VCaP (cell line): ENCODE data around the gene TINAGL1.

Experiments
- H3K27ac ChIP-seq: fragments of 450-650 bp; 2 replicates; pipeline ENCODE4 v1.5.1; 2017
- TF ChIP-seq, protein P1 (sequence below): fragments of 450-650 bp; conservative IDR thresholded peaks from 2 replicates; pipeline ENCODE4 v1.5.1; 2017; ENCODE audit warnings: mild to moderate bottlenecking, moderate library complexity

TINAGL1 gene

DNA sequence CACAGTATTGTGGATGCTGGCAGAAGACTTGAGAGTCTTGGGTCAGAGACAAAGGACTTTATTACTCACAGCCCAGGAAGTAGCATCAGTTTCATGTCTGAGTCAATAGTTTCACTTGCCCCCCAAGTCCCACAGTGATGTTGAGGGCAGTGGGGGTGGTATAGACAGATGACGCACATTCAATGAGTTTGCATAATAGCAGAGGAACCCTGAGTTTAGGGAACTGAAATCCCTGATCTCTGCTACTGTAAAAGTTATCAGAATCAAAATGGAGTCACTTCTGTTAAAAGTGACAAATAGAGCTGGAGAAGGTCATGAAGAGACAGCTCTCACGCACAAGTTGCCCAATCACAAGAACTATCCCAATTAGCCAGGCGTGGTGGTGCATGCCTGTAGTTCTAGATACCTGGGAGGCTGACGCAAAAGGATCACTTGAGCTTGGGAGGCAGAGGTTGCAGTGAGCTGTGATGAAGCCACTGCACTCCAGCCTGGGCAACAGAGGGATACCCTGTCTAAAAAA, 29.7 kb downstream of the TINAGL1 start:
- TF ChIP-seq, protein P1, sequence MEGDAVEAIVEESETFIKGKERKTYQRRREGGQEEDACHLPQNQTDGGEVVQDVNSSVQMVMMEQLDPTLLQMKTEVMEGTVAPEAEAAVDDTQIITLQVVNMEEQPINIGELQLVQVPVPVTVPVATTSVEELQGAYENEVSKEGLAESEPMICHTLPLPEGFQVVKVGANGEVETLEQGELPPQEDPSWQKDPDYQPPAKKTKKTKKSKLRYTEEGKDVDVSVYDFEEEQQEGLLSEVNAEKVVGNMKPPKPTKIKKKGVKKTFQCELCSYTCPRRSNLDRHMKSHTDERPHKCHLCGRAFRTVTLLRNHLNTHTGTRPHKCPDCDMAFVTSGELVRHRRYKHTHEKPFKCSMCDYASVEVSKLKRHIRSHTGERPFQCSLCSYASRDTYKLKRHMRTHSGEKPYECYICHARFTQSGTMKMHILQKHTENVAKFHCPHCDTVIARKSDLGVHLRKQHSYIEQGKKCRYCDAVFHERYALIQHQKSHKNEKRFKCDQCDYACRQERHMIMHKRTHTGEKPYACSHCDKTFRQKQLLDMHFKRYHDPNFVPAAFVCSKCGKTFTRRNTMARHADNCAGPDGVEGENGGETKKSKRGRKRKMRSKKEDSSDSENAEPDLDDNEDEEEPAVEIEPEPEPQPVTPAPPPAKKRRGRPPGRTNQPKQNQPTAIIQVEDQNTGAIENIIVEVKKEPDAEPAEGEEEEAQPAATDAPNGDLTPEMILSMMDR = no peak

DNA sequence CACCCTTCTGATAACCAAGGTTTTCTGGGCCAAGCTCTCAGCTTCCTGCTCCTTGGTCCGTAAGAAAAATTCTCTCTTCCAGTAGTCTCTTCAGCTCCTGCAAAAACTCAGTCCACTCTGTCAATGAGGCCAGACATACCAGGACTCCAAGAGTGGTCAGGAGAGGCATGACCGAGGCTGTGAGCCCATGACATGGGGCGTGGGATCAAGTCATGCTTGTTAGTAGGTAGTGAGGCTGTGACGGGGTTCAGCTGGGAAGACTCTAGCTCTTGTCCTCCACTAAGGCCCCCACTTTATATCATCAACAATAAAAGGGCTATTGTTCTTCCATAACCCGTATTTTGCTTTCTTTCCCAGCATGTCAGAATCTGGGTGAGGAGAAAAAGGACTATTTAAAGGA, 31.0 kb downstream of the TINAGL1 start:
- no peak overlapping the region for H3K27ac ChIP-seq
- TF ChIP-seq, protein P1 = no peak

More for the DNA sequence above, 29.7 kb downstream of the TINAGL1 start:
- no peak overlapping the region for H3K27ac ChIP-seq

DNA sequence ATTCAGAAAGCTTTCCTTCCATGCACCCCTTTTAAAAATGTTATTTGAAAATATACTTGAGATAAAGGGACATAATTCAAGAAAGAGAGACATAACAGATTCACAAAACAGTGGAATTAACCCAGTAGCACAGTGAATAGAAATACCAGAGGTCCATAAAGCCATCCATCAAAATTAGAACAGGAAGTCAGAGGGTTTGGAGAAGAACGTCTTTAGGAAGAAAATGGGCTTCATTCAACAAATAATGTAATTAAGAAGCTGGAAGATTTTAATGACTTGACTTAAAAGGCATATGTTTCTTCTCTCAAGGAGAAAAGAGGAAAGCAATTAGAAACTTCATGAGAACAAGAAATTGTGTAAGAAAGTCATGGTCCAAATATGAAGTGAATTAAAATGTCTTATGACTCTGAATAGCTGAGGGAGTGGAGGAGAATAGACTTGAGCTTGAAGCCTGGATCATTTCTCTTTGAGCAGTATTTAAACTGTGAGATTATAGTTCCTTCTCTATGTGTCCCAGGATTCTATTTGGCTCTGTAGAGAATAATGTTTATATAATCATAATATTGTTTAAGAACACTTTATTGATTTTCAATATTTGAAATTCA, 33.3 kb downstream of the TINAGL1 start:
- H3K27ac ChIP-seq = no peak overlapping the region
- TF ChIP-seq, protein P1 = no peak

DNA sequence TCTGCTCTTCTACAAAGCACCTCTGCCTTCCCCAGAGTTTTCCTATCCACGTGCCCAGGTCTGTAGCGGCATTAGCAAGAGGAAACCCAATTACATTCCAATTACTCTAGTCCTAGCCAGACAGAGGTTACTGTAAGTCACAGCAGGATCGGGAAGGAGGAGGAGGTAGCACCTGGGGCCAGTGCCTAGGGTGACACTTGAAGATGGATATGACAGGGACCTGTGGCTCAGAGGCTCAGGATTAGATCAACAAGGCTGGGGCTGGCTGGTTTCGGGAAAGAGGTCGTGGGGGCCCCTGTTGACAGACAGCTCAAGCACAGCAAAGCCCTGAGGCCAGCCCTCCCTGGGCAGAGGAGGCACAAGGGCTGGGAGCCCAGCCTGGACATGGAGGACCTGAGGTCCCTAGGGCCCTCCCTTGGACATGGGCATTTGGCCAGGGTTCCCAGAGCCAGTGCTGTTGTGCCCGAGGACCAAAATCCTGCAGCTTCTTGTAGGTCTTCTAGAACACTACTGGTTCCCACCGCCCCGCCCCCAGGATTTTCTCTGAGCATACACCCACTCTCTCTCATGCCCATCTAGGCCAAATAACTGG, 38.2 kb downstream of the TINAGL1 start:
- TF ChIP-seq, protein P1 = no peak
- H3K27ac ChIP-seq = no peak overlapping the region

DNA sequence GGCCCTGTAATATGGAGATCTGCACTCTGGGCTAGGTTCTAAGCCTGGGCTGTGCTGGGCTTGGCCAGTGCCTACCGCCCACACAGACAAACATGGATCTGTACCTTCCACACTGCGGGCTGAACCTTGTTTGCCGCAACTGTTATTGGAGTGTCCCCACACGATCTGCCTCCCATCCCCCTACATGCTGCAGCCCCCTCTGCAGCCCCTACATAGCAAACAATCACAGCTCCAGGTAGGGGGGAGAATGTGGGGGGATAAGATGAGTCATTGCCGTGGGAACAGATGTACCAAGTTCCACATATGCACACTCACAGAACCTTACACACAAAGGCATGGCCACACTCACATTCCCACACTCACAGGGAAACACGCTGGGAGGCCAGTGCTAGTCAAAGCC, 39.1 kb downstream of the TINAGL1 start:
- TF ChIP-seq, protein P1 = no peak
- no peak overlapping the region for H3K27ac ChIP-seq

DNA sequence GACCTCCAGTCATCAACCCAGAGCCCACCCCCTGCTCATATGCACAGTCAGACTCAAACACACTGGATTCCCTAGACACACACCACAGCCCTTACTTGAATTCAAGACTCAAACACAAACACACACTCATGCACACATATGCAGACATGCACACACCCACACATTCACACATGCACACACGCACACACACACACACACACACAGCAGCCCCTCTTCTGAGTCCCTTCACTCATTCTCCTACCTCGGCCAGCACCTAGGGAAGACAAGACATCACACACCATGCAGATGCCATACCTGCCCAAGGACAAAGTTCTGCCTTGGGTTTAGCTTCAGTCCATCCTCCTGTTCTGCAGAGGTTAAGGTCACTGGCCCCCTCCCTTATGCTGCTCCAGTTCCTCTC, 39.6 kb downstream of the TINAGL1 start:
- H3K27ac ChIP-seq = no peak overlapping the region
- TF ChIP-seq, protein P1 = no peak

DNA sequence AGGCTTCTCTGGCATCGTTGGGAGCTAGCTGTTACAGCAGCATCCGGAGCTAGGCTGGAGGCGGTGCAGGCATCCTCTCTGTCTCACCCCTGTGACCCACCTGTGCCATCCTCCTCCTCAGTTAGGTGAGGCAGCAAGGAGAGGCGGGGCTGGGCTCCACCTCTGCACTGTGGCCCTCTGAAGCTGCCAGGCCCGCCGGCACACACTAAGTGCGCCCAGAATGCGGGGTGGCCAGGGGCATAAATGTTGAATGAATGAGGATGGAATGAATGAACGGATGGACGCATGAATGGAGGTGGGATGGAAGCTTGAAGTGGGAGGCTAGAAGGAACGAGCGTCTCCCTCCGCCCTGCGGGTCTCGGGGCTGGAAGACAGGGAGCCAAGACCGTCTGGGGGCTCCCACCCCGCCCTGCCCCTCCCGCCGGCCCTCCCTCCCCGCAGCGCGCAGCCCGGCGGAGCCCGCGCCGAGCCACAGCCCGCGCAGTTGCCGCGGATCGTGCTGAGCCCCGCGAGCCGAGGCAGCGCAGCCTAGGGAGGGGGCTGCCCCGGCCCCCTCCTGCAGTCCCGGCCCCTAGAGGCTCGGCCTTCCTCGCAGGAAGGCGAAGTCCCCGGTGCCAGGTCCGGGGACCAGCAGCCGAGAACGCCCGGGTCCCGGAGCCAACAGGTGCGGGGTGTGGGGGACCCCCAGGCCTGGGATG, 41.1 kb downstream of the TINAGL1 start, which contains the start of gene HCRTR1:
Gene HCRTR1 (plus strand): TSS at position 472 of the 698 bp plus-strand sequence. CDS start 1,504 bp downstream, outside the sequence.
- H3K27ac ChIP-seq = peak within 1 kb of the TSS; percentile 36; the same call in 1 of the 2 replicates

More for the DNA sequence above, 41.1 kb downstream of the TINAGL1 start, which contains the start of gene HCRTR1:
- TF ChIP-seq, protein P1 = no peak
